ENCODE results near the gene SRSF2. TPM values are rescaled to one million over a fixed set of nuclear protein-coding genes. Genes with fewer than 3 reads are reported as not detected.

Gene SRSF2
- total and polyA plus RNA-seq, 9 of the 15 experiments (the other 6 are each of a cell fraction or from before 2014, with no cell fraction given): 161 to 583 (median 393) TPM

DNA sequence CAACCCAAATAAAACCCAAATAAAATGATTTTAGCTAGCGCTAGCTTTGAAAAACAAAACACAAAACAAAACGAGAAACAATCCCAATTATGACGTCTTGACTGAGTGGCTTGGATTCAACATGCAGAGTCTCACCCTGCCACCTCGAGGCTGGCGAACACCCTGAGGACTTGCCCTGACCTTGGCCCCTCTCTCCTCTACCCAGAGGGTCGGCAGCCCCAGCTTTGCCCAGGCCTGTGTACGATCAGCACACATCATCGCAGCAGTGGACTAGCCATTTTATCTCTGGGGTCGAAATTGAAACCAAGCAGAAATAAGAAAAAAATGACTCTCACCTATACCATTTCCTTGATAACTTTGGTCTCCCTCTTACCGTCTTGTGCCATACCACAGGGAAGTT, 15.7 kb downstream of the SRSF2 start:
- TF ChIP-seq SMAD3 (CRISPR knock-in tag; conservative IDR thresholded peaks at IDR 0.05): no peak
- TF ChIP-seq HMG20A (CRISPR knock-in tag; conservative IDR thresholded peaks at IDR 0.05): no peak
- TF ChIP-seq, protein P1, sequence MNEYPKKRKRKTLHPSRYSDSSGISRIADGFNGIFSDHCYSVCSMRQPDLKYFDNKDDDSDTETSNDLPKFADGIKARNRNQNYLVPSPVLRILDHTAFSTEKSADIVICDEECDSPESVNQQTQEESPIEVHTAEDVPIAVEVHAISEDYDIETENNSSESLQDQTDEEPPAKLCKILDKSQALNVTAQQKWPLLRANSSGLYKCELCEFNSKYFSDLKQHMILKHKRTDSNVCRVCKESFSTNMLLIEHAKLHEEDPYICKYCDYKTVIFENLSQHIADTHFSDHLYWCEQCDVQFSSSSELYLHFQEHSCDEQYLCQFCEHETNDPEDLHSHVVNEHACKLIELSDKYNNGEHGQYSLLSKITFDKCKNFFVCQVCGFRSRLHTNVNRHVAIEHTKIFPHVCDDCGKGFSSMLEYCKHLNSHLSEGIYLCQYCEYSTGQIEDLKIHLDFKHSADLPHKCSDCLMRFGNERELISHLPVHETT (CRISPR knock-in tag; conservative IDR thresholded peaks at IDR 0.05 in 1 of 2, IDR thresholded peaks at IDR 0.05 in 1 of 2): no peak
- TF ChIP-seq RBFOX2 (IDR thresholded peaks at IDR 0.05; ENCODE audit: low read depth, low read length): peak; percentile 47; the same call in 1 of the 2 replicates
- TF ChIP-seq KAT7 (CRISPR knock-in tag; IDR thresholded peaks at IDR 0.05; ENCODE audit: borderline replicate concordance): no peak
- TF ChIP-seq FOXJ2 (tag; IDR thresholded peaks at IDR 0.05): no peak
- no peak for TF ChIP-seq BACH1 (tag; IDR thresholded peaks at IDR 0.05)
- TF ChIP-seq POLR2G (IDR thresholded peaks at IDR 0.05; ENCODE audit: low read depth, low read length): peak; percentile 28; the same call in 1 of the 2 replicates
- ChIA-PET POLR2A (interaction anchor here (0.5 to 1.5 kb wide), 7 partner anchors 11 to 332 kb away, joined by 3 to 6 read pairs (median 3); partner anchors contain the start of gene MXRA7), CTCF (ENCODE audit: low intra/inter-chr PET ratio) (no interaction called here)
- DNase-seq (ENCODE audit: extremely low read depth in 1 of 4, low spot score in 3 of 4) (no peak), ATAC-seq (no peak), FAIRE-seq (no peak)
- H3K4me3 ChIP-seq: no peak overlapping the region
- H3K79me2 ChIP-seq (ENCODE audit: control insufficient read depth, insufficient read depth, low read length): peaks cover 46% of the 10 kb centered on the region
- H3K9ac ChIP-seq (ENCODE audit: insufficient read depth in 1 of 2, low read depth in 2 of 2, low read length in 2 of 2): peak overlapping the region in 1 of 2 experiments; percentile 59; a peak in 1 of 4 replicates
- in situ Hi-C loops (cut with MboI): no loop called here
- intact Hi-C loops (cut with micrococcal nuclease): no loop called here
- WGBS (ENCODE audit: insufficient coverage, low coverage, missing lambda C conversion rate): 93% methylated on average over 9 of the region's 10 CpGs
- peaks cover 82% of the 10 kb centered on the region for H3K36me3 ChIP-seq (ENCODE audit: control insufficient read depth, insufficient read depth, low read length)
- peaks cover 19 to 34% of the 10 kb centered on the region in 2 experiments for H3K4me1 ChIP-seq (replicated peaks in 1 of 2; ENCODE audit: control insufficient read depth in 2 of 2, insufficient read depth in 2 of 2, low read length in 2 of 2)
- no peak overlapping the region for H3K27ac ChIP-seq (ENCODE audit: extremely low read depth, low read depth, low read length)
- H2AFZ ChIP-seq (ENCODE audit: low read depth, low read length): no peak overlapping the region
- peaks cover 7% of the 10 kb centered on the region; the same call in 1 of the 2 replicates for H4K20me1 ChIP-seq (replicated peaks; ENCODE audit: control insufficient read depth, insufficient read depth, low read length)
- H3K9me1 ChIP-seq (ENCODE audit: control insufficient read depth, insufficient read depth, low read length): no peaks in the 10 kb centered on the region
- no peak overlapping the region for H3K4me2 ChIP-seq (ENCODE audit: insufficient read depth, low read length)
- BruUV-seq (replicated peaks): no TSS peak
- H3K27me3 ChIP-seq (ENCODE audit: control insufficient read depth in 2 of 2, insufficient read depth in 2 of 2, low read length in 2 of 2): no peaks in the 10 kb centered on the region
- H3K9me3 ChIP-seq (replicated peaks; ENCODE audit: control insufficient read depth, insufficient read depth, low read depth, low read length): no peaks in the 10 kb centered on the region; the same call in 1 of the 2 replicates

Data from K562 (cell line).